Fibroblast of skin of scalp (primary cell): Measurements from ENCODE around the gene MYL11.
"Not testable (repeated sequence)": the region's sequence is repeated elsewhere in the genome, so short reads cannot be mapped to it uniquely, and the experiment has no call there.

ENCODE experiments used
- DNase-seq: peaks from one replicate; pipeline ENCODE4 v3.0.0-alpha.2; 2013

Gene MYL11

DNA sequence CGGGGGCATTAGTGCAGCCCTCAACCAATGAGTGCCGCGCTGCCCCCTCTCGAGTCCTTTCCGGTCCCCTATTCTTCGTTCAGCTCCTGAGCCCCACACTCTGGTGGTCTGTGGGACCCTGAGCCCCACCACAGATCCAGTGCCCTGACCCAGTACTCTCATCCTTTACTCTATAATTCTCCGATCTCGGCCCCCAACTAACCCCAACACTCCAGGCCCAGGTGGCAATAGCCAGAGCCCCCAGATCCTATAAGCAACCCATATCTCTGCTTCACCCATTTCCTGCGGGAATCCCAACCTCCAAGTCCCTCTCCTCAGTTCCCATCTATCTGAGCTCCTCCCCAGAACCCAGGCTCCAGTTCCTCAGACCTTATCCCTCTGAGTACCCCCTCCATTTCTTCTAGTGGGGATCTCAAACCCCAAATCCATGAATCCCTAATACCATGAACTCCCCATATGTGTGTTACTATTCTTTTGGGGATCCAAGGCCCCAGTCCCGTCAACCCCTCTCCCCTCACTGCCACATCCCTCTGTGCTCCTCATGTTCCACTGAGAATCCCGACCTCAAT, 3.3 kb upstream of the MYL11 start:
- no peak for DNase-seq

DNA sequence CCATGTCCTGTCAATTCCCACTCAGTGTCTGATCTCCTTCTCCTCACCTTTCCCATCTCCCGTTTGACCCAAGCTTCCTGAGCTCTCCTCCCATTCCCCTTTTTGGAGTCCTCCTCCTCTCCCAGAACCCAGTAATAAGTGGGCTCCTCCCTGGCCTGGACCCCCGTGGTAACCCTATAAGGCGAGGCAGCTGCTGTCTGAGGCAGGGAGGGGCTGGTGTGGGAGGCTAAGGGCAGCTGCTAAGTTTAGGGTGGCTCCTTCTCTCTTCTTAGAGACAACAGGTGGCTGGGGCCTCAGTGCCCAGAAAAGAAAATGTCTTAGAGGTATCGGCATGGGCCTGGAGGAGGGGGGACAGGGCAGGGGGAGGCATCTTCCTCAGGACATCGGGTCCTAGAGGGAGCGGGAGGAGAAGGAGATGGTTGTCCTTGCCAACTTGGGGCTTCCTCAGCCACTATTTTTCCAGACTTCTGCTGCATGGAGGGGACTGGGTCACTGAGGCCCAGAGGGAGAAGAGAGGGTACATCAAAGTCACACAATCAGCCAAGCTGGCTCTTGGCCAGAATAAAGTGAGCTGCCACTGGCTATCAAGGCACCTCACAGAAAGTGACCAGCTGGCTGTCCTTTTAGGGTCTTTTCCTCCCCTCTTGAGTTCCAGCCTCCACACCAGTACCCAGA, 2.4 kb upstream of the MYL11 start:
- no peak for DNase-seq

DNA sequence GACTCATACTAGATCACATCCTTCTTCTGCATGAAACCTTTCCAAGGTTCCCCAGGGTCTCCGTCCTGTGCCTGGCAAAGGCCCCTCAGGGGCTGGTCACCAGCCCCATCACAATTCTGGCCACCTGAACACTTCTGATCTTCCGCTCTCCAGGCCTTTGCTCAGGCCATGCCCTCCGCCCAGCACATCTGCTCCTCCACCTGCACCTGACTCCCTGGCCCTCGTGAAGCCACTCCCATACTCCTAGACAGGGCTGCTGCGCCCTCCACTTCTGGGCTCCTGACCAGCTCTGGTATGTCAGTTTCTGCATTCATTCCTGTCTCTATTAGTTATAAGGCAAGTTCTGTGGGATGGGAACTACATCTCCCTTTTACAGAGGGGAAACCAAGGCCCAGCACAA, 1.9 kb upstream of the MYL11 start:
- no peak for DNase-seq

DNA sequence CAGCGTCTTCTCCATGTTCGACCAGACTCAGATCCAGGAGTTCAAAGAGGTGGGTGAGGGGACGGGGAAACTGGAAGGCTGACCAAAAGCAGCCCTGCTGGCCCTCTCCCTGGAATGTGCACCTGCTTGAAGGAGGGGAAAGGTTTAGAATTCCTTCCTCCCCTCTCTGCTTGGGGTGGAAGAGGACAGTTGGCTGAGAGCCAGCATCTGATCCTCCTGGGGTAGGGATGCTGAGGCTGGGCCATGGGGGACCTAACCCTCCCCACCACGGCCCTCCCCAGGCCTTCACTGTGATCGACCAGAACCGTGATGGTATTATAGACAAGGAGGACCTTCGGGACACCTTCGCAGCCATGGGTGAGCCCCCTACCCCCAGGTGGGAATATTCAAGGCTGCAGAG, 1.3 kb downstream of the MYL11 start:
- DNase-seq: no peak

DNA sequence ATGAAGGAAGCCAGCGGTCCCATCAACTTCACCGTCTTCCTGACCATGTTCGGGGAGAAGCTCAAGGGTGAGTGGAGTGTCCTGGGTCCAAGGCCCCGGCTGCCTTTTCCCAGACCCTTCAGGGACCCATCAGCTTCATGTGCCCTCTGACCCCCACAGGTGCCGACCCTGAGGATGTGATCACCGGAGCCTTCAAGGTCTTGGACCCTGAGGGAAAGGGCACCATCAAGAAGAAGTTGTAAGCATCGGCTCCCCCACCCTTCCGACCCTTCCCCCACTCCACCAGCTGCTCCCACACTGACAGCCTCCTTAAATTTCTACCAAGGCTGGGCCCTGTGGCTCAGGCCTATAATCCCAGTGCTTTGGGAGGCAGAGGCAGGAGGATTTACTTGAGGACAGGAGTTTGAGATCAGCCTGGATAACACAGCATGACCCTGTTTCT, 1.9 kb downstream of the MYL11 start:
- DNase-seq: no peak

DNA sequence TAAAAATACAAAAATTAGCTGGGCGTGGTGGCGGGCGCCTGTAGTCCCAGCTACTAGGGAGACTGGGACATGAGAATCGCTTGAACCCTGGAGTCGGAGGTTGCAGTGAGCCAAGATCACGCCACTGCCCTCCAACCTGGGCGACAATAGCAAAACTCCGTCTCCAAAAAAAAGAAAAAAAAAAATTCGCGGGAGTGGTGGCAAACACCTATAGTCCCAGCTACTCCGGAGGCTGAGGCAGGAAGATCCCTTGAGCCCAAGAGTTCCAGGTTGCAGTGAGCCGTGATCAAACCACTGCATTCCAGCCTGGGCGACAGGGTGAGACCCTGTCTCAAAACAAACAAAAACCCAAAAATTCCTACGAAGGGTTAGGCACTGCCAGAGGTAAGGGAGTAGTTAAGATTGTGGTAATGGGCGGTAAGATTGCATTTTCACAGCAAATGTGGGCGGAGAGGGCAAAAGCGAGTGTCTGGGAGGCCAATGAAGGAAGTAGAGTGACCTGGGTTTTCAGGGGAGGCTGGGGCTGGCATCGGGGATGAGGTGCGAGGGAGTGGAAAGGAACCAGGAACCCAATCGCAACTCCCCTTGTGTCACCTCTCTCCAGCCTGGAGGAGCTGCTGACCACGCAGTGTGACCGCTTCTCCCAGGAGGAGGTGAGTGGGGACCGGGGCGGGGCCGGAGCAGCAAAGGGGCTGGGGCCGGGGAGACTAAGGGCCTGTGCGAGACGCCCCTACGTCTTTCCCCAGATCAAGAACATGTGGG, 2.6 kb downstream of the MYL11 start:
- no peak for DNase-seq

DNA sequence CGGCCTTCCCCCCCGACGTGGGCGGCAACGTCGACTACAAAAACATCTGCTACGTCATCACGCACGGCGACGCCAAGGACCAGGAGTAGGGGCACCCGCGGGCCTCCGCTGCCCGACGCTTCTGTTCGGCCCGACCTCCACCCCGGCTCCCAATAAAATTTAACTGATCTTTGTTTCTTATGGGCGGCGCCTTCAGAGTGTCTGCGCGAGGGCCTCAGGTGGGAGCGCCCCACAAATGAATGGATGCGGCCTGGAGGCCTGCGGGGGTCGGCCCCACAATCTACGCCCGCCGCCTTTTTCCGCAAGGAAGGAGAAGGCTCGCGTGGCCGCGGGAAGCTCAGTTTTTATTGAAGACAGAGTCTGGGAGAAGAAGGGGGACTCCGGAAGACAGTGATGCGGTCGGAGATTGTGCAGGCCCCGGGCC, 3.2 kb downstream of the MYL11 start:
- DNase-seq: peak; percentile 90

DNA sequence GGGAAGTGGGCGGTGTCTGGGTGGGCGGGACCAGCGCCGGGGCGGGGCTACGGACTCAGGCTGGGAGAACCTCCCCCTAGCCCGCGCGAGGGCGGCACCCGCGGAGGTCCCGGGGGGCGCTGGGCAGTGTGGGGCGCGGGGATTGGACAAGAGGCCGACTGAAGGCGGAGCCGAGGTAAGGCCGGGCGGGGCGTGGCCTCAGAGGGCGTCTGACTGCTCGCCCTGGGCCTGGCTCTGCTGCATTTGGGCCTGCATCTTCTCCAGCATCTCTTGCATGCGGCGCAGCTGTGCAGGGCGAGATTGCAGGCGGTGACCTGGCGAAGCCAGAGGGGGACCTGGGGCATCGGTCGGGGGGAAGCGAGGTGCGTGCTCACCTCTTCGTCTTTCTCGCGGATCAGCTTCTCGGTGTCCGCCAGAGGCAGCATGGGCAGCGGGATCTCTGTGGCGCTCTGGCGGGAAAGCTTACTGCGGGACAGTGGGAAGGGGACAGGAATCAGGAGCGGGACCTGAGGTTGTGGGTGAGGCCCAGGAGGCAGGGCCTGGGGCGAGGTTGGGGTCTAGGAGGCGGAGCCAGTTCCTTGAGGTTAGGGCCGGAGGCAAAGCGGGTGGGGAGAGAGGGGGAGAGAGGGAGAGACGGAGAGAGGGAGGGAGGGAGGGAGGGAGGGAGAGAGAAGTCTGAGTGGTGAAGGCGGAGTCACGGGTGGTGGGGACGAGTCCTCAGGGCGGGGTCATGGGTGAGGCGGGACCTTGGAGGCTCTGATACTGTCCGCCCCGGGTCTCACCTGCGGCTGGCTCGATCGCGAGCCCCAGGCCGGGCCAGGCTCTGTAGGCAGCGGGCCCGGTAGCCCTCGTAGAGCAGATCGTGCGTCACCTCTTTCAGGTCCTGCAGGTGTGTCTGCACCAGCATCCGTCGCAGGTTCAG, 3.9 kb downstream of the MYL11 start:
- peak; percentile 99 for DNase-seq

DNA sequence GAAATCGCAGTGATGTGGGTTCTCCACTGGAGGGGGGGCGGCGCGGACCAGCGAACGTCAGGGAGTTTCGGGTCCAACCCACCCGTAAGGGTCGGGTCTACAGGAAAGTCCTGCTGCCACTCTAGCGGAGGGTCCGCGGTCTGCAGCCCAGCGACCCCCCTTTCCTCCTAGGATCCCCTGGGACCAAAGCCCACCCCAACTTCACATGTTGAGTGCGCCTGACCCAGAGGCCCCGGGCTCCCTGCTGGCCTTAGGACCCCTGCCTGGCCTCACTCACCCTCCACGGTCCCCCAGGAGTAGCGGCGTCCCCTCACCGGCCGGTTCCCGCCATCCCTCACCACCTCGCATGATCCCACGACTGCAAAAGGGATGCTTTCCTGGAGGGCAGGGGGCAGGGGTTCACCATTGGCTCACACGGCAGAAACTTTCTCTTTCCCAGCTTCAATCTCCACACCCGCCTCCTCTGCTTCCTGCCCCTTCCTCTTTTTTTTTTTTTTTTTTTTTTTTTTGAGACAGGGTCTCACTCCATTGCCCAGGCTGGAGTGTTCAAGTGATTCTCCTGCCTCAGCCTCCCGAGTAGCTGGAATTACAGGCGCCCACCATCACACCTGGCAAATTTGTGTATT, 4.7 kb downstream of the MYL11 start:
- no peak for DNase-seq

DNA sequence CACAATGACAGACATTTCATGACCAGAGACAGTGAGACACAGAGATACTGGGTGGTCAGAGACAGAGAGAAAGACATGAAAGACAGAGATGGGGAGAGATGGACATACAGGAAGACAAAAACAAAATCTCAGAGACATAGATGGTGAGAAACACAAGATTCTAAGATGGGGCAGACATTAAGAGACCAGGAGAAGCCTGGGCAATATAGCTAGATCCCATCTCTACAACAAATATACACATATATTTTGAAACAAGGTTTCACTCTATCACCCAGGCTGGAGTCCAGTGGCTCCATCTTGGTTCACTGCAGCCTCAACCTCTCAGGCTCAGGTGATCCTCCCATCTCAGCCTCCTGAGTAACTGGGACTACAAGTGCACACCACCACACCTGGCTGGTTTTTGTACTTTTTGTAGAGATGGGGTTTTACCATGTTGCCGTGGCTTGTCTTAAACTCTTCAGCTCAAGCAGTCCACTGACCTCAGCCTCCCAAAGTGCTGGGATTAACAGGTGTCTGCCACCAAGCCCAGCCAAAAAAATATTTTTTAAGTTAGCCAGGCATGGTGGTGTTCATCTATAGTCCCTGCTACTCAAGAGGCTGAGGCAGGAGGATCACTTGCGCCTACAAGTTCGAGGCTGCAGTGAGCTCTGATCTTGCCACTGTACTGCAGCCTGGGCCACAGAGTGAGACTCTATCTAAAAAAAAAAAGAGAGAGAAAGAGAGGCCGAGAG, 5.6 kb downstream of the MYL11 start:
- no peak for DNase-seq

DNA sequence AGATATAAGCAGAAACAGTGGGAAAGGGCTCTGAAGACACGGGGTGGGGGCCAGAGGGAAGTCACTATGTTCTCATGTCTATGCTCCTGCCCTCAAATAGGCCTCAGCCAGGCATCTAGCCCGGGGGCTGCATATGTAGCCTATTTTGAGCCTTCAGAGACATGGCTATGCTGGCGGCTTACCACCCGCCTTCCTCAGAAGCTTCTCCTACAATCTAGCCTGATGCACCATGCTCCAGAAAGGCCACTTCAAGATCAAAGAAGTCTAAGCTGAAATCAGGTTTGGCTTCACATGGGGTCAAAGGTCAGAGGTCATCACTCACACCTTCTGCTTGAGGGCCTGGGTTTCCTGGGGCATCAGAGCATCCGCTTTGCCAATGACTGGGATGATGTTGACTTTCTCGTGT, 6.2 kb downstream of the MYL11 start:
- DNase-seq: no peak

DNA sequence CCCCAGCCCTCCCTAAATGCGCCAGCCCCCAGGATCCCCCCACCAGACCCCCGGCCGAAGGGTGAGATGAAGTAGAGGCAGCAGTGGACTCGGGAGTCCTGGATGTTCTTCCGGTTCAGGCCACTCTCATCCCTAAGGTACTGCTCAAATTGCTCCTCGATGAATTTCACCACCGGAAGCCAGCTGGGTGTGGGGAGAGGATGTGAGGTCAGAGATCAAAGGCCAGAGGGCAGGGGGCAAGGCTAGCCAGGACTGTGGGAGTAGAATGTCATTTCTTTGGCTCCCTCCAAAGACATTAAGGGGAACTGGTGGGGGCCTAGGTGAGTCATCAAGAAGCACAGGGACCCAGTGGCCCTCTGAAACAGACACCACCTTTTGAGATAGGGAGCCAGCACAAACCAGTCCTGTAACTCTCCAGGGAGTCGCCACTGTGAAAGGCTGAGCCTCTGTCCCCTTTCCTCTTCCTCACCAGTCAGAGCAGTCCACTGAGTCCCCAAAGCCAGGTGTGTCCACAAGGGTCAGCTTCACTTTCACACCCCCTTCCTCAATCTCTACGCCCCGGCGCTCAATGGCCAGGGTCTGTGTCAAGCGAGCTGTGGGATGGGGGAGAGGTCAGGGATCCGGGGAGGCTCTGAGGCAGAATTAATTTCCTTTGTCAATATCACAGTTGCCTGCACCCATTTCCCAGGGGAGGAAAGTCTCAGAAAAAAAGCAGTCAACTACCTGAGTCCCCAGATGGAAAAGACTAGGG, 6.9 kb downstream of the MYL11 start:
- DNase-seq: no peak

DNA sequence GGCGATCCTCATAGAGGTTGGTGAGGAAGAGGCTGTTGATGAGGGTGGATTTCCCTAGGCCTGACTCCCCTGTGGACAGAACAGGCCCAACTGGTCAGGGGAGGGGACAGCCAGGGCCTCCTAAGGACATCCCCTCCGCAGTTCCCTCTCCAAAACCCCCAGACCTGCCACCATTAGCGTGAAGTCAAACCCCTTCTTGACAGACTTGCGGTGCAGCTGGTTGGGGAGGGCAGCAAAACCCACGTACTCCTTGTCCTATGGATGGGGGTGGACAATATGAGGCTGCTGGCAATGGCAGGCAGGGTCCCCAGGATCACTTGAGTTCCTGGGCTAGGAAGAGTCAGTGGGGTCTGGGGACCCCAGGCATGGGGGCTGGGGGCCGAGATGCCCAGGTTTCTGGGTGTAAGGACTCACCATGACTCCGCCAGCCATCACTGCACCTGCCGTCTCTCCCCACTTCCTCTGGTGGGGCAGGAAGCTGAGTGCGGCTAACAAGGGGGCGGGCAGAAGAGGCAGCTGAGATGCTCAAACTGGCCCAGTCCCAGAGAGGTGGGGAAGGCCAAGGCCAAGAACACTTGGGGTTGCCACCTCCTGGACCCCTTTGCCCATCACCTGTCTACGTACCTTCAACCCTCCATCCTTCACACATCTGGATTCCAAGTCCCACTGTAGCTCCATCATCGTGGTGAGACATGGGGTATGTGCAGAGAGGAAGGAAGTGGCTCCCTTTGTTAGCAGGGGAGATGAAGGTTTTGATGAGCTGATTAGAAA, 7.7 kb downstream of the MYL11 start, which contains the start of gene SEPTIN1:
SEPTIN1 (minus strand) TSS at position 451 of the 771 bp plus-strand sequence; CDS start at position 432, 19 bp downstream.
- DNase-seq: no peak

DNA sequence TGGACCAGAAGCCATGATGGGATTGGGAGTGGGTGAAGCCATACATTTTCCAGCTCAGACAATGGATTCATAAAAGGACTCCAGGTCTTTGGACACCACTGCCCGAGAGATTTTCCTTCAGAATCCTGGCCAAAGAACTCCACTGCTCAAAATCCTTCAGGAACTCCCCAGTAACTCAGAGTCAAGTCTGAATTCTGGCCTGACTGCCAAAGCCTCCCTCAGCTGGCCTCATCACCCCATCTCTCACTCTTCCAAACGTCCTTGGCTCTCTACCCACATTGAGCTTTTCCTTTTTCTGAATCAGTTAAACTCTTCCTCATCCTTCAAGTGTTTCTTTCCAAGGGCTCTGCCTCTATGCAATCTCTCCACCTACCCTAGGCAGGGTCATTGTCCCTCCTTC, 8.9 kb downstream of the MYL11 start:
- no peak for DNase-seq

DNA sequence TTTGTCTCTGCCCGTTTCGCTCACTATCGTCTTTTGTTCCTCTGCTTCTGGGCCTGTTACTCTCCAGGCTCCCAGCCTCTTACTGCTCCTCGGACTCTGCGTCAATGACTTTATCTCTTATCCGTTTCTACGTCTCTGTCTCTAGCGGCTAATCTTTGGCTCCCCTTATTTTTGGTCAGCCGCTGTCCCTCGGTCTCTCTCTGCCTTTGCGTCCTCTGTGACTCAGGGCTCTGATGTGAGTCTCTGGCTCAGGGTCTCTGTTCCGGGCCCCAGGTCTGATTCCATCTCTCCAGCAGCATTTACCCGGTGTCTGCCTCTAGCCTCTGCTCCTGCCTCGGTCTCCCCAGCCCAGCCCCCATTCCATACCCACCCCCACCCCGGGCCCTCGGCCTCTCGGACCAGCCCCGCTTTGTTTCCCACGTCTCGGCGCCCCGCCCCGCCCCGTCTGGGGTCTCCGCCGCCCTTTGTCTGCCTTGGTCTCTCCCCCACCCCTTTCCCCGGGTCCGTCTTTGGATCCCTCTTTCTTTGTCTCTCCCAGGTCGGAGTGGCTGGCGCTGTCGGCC, 20.1 kb downstream of the MYL11 start:
- DNase-seq: peak; percentile 20

DNA sequence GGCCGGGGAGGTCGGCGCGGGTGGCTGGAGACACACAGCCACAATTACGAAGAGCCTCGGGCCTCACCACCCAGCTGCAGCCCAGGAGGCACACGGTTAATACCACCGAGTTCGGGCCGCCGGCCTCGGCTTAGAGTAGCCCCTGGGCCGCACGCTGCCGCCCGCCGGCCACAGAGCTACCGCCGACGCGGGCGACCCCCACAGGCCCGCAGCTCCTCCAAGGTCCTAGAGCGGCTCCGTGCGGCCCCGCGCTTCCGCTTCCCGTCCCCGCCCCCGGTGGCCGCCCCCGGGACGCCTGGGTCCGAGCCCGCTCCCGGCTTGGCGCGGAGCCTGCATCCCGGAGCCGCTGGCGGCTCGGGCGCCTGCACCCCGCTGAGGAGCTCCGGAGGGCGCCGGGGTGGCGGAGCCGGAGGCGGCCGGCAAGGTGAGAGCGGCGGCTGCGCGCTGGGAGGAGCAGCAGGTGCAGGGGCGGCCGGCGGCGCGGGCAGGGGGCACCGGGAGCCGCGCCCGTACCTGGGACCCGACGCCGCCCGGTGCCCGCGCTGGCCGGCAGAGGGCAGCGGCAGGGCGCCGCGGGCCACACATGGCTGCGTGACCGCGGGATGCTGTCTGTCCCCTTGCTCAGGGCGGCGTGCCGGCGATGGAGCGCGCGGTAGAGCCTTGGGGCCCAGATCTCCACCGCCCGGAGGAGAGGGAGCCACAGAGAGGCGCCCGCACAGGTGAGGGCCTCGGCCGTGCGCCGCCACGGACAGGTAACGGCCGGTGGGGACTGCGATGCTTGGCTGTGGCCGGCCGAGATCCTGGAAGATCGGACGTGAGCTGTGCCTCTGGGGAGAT, 20.8 kb downstream of the MYL11 start, which contains the start of gene ZNF48:
ZNF48 (plus strand) TSS at position 266 of the 837 bp plus-strand sequence; CDS start at position 641, 375 bp downstream.
- peak; percentile 90 for DNase-seq

DNA sequence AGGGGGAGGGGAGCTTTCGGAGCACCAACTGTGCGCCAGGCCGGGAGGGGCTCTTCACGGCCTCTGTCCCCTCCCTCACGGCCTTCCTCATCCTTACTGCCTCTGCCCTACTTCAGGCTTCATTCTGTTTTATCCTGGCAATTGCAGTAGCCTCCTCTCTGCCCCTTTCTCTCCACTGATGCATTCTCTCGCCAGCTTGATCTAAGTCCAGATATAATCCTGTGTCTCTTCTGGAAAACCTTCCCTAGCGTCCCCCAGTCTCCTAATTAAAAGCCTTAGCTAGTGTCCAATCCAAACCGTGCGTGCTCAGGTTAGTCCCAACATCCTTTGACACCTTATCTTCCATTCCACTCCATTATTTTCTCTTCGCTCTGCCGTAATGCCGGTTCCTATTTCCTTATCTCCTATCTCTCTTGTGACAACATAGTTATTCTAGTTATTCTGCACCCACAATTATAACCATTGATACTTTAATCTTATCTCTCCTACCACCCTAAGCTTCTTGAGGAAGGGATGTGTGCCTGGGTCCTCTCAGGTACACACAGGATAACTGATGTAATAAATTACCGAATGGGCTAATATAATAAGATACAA, 21.5 kb downstream of the MYL11 start:
- DNase-seq: peak; percentile 26

DNA sequence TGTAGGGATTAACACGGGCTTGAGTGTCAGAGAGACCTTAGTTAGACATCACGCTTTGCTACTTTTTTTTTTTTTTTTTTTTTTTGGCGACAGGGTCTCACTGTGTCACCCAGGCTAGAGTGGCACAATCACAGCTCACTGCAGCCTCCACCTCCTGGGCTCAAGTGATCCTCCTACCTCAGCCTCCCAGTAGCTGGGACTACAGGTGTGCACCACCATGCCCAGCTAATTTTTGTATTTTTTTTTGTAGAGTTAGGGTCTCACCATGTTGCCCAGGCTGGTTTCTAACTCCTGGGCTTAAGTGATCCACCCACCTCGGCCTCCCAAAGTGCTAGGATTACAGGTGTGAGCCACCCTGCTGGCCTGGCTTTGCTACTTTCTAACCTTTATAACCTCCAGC, 22.0 kb downstream of the MYL11 start:
- DNase-seq: not testable (repeated sequence)
